HK-2 (cell line): ENCODE measurements around the gene MACROD1.

Experiments
- DNase-seq: peaks from one replicate; pipeline ENCODE4 v3.0.0-alpha.2; 2018; ENCODE audit not compliant: unreplicated experiment

The MACROD1 gene

DNA sequence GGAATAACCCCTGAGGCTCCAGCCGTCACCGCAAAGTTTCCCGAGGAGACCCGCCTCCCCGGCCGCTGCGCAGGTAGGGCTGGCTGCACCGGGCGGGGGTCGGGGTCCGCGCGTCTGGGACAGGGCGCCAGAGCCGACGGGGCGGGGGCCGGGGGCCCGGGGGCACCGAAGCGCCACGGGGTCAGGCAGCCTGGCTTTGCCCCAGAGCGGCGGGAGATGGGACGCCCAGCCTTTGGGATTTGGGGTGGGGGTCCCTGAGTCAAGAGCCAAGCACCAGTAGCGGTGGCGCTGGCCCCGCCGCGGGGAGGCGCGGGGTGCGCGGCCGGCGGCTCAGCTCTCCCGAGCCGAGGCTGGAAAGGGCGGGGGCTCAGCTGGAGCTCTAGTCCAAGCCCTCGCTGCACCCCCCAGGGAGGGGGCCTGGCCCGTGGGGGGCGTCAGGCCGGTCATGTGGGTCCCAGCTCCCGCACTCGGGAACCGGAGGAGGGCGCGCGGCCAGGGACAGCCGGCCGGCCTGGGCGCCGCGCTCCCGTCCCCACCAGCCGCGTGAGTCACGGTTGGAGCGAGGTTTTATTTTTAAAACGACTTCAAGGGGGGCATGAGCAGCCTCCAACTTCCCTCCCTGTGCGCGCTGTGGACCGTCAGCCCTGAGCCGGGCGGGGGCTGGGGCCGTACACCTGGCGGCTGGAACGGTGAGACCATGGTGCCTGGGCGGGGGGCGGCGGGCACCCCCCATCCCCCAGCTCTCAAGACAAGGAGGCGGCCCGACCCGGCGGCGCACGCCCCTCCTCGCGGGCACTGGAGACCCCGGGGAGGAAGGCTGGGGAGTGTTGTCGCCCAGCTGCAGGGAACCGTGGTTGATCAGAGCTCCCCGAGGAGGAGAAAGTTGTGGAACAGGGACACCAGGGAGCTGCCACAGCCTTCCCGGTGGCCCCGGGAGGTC, 129.6 kb downstream of the MACROD1 start:
- DNase-seq, result peak; percentile 17

- no peak for DNase-seq
Observed at GRCh38 chr11:64035576-64035975, 130.3 kb downstream of the MACROD1 start, which contains the start of gene FLRT1. Gene FLRT1 (plus strand): TSS chr11:64035931. CDS start chr11:64116268, 80,337 bp downstream.

GRCh38 chr11:64035081-64035524, 130.8 kb downstream of the MACROD1 start:
- no peak for DNase-seq

DNA sequence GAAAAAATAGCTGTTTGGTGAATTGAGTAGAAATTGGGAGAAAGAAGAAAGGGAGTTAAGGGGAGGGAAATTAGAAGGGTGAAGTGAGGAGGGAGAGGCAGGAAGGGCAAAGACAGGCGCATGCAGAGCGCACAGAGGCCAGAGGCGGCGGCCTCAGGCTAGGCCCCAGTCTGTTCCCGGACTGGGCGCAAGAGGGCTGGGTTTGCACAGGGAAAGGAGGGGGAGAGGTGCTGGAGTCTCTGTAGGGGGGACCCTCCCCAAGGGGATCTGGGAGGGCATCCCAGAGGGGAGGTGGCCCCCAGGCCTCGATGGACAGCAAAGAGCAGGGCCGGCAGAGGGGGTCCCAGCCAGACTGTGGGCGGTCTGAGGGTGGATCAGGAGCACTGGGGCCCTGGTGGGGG, 131.5 kb downstream of the MACROD1 start:
- DNase-seq, result no peak

GRCh38 chr11:64032050-64032449, 133.9 kb downstream of the MACROD1 start:
- DNase-seq, result no peak

DNA sequence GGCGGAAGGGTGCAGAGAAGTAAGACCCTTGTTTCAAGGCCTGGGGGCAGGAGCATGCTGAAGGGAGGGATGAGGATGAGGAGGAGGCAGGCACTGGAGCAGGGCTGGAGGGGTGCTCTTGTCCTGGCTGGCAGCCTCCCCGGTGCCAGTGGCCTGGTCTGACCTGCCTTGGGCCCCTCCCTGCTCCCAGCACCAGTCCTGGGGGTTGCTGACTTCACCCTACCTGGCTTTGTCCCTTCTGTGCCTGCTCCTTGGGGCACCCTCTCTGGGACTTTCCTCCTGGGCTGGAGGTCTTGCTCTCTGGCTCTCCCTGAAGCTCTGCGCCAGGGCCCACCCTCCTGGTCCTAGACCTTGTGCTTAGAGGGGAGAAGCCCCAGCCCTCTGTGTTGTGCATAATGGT, 134.9 kb downstream of the MACROD1 start:
- DNase-seq, result no peak

- no peak for DNase-seq
Observed at GRCh38 chr11:64029773-64030172, 136.1 kb downstream of the MACROD1 start.

- no peak for DNase-seq
Observed at GRCh38 chr11:64028398-64029115, 137.4 kb downstream of the MACROD1 start.

DNA sequence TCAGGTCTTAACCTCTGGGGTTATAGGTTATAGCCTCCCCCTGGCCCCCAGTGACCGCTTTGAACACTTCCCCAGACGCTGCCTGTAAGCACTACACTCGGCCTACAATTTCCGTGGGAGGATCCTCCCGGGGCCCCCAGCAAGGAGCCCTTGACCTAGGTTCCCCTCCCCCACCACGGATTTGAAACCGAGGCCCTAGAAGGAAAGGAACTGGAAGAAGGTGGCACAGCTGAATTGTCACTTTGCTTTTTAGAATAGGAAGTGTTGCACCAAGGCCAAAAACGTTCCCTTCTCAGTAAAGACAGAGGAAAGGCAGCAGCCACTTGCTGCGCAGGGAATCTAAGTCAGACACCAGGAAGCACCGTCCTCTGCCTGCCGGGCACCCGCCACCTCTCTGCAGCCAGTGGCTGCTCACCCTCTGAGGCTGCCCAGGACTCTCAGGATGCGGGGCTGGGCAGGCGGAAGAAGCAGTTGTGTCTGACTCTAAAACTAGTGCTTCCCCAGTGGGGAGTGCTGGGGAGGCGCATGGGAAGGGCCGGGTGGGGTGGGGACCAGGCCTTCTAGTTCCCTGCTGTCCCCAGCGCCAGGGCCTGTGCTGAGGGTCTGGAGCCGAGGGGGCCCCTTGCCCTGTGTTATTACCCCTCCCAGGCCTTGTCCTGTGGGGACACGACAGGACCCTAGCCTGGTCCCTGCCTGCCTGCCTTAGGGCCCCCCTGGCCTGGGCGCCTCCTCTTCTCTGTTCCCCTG, 138.1 kb downstream of the MACROD1 start:
- DNase-seq, result no peak

- no peak for DNase-seq
Observed at GRCh38 chr11:64026575-64027205, 139.2 kb downstream of the MACROD1 start.

- DNase-seq, result no peak
Observed at GRCh38 chr11:64025205-64025604, 140.7 kb downstream of the MACROD1 start.

- DNase-seq, result no peak
Observed at GRCh38 chr11:64023712-64024710, 141.9 kb downstream of the MACROD1 start.

GRCh38 chr11:64022125-64022784, 143.7 kb downstream of the MACROD1 start:
- no peak for DNase-seq

- no peak for DNase-seq
Observed at GRCh38 chr11:64021757-64022093, 144.2 kb downstream of the MACROD1 start.

- no peak for DNase-seq
Observed at GRCh38 chr11:64020976-64021756, 144.7 kb downstream of the MACROD1 start.

DNA sequence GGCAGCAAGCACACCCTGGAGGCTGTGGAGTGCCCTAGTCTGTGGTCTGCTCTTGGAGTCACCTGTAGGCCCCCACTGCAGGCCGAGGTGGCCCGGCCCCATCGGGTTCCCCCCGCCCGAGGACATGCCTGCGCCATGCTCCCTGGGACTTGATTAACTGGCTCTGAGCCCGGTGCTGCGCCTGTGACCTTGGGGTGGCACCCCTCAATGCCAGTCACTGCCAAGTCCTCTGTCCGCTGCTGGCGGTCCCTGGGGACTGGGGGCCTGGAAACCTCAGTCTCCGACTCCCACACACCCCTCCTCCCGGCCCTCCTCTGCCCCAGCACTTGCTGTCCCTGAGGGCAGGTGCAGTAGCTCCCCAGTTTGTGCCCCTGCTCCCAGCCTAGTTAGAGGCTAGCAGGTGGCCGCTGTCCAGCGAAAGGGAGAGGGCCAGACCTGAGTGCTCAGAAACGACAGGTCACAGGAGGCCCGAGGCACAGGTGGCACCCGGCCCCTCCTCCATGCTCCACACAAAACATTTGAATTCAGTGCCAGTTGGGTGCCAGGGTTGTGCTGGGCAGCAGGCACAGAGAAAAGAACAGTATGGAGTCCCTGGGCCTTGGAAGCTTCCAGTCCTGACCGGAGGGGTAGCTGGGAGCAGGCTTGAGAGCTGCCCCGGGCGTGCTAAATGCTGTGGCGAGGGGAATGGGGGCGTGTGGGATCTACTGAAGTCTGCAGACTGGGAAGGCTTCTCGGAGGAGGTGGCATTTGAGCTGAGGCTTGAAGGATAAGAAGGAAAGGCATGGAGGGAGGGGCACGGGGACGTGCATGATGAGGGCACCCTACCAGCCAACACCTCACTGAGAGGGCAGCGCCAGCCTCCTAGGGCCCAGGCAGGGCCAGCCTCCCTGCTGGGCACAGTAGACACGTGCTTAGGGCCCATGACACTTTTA, 146.5 kb downstream of the MACROD1 start:
- DNase-seq, result no peak

GRCh38 chr11:64018310-64018709, 147.6 kb downstream of the MACROD1 start:
- no peak for DNase-seq

- no peak for DNase-seq
Observed at GRCh38 chr11:64017945-64018224, 148.0 kb downstream of the MACROD1 start.
